Measurements from ENCODE around the gene DGKB.

DGKB gene

DNA sequence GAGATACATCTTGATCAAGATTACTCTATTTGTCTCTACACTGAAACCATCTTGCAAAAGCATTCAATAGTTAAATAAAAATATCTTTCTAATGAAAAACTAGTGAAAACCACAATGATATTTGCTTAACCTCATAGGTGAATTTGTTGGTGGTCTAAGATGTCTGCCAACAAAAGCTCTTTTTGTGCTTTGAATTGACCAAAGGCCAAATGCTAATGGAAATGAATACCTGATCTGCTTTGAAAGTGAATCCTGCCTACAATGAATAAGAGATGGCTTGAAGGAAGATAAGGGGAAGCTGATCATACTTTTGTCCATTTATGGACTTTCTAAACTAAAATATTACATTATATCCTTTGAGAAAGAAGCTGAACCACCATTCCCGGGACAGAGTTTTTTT lies 684.2 kb downstream of the DGKB start:
- DNase-seq (ENCODE audit: low read depth, low spot score), result no peak

- no peak for DNase-seq (ENCODE audit: low read depth, low spot score)
These were observed 692.6 kb downstream of the DGKB start for GRCh38 chr7:14209896-14210484.

DNA sequence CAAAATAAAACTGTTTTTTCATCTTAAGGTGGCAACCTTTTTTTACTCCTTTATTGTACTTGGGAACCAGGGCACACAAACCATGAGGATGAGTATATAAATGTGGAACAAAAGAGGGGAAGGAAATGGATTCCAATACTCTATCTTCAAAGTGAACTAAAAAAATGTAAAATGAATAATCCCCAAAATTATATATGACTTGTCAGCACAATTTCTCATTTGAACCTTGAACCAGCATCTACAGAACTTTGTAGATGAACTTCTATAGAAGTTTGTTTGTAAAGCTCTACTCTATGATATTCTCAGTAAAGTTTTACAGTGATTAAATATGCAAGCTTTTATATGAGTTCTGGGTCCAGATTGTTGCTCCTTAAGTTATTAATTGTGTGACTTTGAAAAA lies 694.8 kb downstream of the DGKB start:
- no peak for DNase-seq (ENCODE audit: low read depth, low spot score)

- DNase-seq (ENCODE audit: low read depth, low spot score), result no peak
These were observed 695.4 kb downstream of the DGKB start for GRCh38 chr7:14207138-14207537.

- DNase-seq (ENCODE audit: low read depth, low spot score), result no peak
These were observed 696.4 kb downstream of the DGKB start for GRCh38 chr7:14206121-14206520.

DNA sequence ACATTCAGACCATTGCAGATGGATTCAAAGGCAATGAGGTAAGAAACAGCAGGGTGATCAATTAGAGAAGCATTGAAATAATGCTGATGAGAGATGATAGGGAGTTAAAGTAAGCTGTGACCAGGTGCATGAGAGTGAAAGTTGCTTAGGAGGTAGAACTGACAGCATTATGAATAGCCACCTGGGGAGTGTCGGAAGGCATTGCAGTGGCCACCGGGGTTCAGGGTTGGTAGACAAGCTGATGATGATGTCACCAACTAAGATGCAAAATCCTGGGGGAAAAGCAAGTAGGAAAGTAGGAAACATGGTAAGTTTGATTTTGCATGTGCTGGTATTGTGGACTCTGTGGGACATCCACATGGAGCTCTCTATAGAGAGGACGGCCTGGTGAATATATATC lies 701.2 kb downstream of the DGKB start:
- no peak for DNase-seq (ENCODE audit: low read depth, low spot score)

- DNase-seq (ENCODE audit: low read depth, low spot score), result no peak
These were observed 703.2 kb downstream of the DGKB start for GRCh38 chr7:14199336-14199735.

DNA sequence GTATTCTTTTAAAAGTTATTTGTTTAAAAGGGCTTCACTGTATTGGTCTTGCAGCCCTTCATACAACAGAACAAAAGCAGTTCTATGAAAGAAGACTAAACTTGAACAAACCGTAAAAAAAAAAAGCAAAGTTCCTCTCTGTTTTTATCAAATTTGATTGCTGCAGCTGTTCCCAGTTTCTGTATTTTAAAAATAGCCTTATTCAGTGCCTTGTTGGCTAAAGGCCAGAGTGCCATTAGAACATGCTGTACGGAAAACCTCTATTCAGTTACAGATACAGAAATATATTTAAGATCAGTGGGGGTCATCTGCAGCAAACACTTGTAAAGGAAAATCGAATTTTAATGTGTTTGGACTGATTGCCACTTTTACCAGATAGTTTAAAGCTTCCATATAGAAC lies 705.3 kb downstream of the DGKB start:
- no peak for DNase-seq (ENCODE audit: low read depth, low spot score)

- no peak for DNase-seq (ENCODE audit: low read depth, low spot score)
These were observed 706.0 kb downstream of the DGKB start for GRCh38 chr7:14196555-14196954.

DNA sequence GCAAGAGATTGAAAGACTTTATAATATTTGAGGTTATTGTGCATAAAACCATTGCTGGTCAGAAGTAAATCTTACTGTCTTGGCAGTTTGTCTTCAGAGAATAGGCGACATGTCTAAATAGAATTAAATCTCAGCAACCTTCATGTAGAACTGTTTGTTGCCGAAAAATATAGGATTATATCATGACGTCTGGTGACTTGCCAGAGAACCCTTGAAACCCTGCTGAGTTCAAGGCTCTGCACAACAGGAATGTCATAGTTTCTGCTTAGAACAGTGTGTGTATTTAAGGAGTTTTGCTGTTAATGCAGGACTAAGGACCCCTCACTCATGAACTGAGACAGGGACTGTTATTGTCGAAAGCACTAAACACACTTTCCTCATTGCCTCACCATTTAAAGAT lies 706.7 kb downstream of the DGKB start:
- DNase-seq (ENCODE audit: low read depth, low spot score), result no peak

- DNase-seq (ENCODE audit: low read depth, low spot score), result no peak
These were observed 707.5 kb downstream of the DGKB start for GRCh38 chr7:14195079-14195478.

- DNase-seq (ENCODE audit: low read depth, low spot score), result no peak
These were observed 710.9 kb downstream of the DGKB start for GRCh38 chr7:14191686-14192098.

DNA sequence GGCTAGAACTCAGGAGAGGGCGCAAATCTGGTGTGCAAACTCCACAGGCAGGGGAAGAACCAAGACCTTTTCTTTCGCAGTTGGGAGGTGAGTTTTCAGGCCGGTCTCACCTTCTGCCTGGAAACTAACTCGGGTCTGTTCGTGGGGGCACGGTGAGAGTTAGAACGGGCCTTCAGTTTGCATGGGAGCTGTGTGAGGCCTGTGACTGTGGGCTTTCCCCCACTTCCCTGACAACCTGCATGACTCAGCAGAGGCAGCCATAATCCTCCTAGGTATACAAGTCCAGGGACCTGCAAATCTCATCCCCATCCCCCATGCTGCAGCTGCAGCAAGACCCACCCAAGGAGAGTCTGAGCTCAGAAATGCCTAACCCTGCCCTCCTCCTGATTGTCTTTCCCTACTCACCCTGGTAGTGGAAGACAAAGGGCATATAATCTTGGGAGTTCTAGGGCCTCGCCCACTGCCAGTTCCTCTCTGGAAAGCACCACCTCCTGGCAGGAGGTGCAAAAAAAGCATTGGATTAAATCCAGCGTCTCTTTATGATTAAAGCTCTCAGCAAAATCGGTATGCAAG lies 718.2 kb downstream of the DGKB start:
- DNase-seq (ENCODE audit: low read depth, low spot score), result no peak

DNA sequence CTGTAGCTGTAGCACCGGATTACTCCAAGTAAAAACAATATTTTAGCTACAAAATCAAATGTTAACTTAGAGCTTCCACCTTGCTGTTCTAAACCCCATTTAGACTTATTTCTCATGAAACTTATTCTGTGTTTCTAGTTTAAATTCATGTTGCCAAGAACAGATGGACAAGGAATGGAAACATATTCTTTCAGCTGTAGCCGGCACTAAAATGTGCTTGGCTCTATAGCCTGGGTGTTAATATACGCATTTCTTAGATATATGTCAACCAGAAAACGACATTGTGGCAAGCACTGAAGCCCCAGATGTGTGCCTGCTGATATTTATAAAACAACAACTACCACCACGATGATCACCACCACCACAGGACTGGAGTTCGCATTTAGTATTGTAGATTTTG lies 722.8 kb downstream of the DGKB start:
- no peak for DNase-seq (ENCODE audit: low read depth, low spot score)

DNA sequence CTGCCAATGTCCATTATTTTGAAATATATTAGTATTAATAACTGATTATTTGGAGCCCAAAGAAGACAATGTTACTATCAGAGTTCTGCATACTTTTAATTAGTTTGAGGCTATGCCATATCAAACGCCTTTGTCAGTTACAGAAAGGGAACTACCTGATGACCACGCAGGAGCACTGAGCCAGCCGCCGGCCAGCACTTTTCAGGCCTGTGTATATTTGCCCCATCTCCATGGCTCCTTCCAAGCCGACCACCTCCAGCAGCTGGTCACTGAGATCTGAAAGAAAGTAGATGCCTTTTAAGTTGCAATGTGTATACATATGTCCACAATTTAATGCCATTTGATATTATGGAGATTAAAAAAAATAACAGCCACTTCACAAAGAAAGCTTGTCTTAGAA lies 724.7 kb downstream of the DGKB start:
- no peak for DNase-seq (ENCODE audit: low read depth, low spot score)

DNA sequence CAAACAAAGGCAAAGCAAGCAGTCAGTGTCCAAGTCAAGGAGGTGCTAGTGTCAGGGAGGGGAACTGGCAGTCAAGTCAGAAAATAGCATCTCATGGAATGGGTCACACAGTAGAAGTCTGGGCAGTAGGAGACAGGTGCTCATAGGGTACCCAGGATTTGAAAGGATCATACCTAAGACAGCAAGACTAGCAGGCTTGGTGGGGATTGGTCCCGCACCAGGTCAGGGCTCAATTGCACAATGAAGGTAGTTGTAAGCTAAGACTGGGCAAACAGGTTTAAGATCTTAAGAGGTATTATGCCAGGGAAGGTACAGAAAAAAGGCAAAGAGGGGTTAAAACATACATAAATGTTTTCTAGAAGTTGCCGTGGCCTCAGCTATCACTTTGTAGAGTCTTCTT lies 731.7 kb downstream of the DGKB start:
- DNase-seq (ENCODE audit: low read depth, low spot score), result no peak

DNA sequence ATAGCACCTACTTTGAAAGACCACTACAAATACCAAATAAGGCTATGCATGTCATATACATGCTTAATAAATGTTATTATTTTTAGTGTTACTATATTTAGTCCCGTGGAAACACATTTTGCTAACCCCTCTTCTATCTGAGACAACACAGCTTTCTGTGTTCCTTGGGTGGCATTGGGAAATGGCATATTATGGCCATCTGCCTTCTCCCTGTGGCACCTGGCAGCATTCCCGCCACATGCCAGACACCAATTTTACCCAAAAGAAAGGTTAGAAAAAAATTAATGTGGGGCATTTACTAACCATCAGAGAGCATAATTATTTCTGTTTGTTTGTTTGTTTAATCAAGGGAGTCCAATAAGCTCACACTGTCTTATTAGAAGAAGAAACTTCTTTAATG lies 744.4 kb downstream of the DGKB start:
- DNase-seq (ENCODE audit: low read depth, low spot score), result no peak

- DNase-seq (ENCODE audit: low read depth, low spot score), result no peak
These were observed 746.1 kb downstream of the DGKB start for GRCh38 chr7:14156436-14156835.

GRCh38 chr7:14148974-14149373 lies 753.6 kb downstream of the DGKB start:
- no peak for DNase-seq (ENCODE audit: low read depth, low spot score)

- no peak for DNase-seq (ENCODE audit: low read depth, low spot score)
These were observed 755.0 kb downstream of the DGKB start for GRCh38 chr7:14147532-14147931.

DNA sequence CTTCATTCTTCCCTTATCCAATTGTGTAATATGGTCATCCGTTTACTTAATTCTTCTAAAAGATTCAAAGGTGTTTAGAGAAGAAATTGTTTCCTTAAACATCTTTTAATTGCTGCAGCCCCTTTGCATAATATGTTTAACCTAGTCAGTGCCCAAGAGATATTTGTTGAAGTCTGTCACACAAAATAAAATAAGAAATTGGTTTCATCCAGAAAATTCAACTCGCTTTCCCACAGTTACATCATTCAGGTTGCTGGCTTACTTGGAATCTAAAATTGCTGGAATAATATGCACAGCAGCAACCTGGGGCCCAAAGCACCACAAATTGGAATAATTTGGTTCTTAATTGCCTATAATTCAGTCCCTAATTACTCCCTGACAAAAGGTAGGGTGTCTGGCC lies 758.0 kb downstream of the DGKB start:
- no peak for DNase-seq (ENCODE audit: low read depth, low spot score)

- DNase-seq (ENCODE audit: low read depth, low spot score), result no peak
These were observed 758.4 kb downstream of the DGKB start for GRCh38 chr7:14144109-14144508.

GRCh38 chr7:14137676-14138075 lies 764.9 kb downstream of the DGKB start:
- DNase-seq (ENCODE audit: low read depth, low spot score), result no peak

- DNase-seq (ENCODE audit: low read depth, low spot score), result no peak
These were observed 768.8 kb downstream of the DGKB start for GRCh38 chr7:14133752-14134151.

All from iPS DF 19.7 (cell line).